ENCODE results near the gene BCS1L. TPM values are rescaled to one million over a fixed set of nuclear protein-coding genes. Genes with fewer than 3 reads are reported as not detected.

The BCS1L gene, protein sequence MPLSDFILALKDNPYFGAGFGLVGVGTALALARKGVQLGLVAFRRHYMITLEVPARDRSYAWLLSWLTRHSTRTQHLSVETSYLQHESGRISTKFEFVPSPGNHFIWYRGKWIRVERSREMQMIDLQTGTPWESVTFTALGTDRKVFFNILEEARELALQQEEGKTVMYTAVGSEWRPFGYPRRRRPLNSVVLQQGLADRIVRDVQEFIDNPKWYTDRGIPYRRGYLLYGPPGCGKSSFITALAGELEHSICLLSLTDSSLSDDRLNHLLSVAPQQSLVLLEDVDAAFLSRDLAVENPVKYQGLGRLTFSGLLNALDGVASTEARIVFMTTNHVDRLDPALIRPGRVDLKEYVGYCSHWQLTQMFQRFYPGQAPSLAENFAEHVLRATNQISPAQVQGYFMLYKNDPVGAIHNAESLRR
- 19.8 and 27.3 TPM in 2 replicates for total RNA-seq

GRCh38 chr2:218659258-218659987 is at the start of gene BCS1L, which contains the start of gene ZNF142:
Gene BCS1L, plus strand, starts transcription at chr2:218659683. Its CDS starts 1,305 bp downstream, at chr2:218660988.
Gene ZNF142, minus strand, starts transcription at chr2:218659623. Its CDS starts 3,194 bp downstream, at chr2:218656429.

DNA sequence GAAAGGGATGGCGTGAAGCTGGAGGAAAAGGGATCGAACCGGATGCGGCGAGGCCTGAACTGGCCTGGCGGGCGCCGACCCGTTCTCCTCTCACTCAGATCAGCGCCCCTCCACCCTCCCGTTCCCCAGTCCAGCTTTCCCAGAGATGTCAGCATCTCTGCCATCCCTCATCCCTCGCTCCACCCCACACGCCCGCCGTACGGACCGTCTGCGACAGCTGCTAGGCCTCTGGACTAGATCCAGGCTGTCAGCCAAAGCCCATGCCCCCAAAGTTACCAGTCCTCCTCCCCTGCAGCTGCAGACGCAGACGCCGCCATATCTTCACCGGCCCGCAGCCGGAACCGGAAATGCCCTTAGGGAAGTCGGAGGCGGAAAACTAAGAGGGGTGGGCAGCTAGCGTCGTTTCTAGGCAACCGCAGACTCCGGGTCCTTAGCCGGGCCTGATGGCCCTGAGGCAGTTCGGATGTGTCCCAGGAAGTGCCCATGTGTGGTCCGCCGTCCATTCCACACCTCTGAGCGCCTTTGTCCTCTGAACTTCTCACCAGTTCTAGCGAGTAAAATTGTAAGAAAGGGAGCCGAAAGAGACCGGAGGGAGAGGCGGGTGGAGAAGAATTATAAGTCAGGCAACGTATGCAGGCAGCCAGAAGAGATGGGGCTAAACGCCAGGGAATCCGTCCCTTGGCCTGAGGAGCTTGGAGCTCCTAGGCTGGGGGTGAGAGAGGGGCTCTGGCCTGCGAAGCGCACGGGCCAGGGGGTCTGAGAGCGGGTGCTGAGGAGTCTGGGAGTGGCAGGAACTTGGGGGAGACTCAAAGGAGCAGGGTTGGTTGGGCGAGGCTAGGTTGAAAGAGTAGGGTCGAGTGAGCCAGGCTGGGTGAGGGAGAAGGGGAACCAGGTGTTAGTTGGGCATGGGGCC is 12.4 kb downstream of the BCS1L start, which contains the start of the genes RNF25 and STK36:
RNF25 (minus strand) TSS at position 349 of the 913 bp plus-strand sequence; CDS start at position 317, 32 bp downstream.
STK36 (plus strand) TSS at position 433 of the 913 bp plus-strand sequence. CDS start 744 bp downstream, outside the sequence.

DNA sequence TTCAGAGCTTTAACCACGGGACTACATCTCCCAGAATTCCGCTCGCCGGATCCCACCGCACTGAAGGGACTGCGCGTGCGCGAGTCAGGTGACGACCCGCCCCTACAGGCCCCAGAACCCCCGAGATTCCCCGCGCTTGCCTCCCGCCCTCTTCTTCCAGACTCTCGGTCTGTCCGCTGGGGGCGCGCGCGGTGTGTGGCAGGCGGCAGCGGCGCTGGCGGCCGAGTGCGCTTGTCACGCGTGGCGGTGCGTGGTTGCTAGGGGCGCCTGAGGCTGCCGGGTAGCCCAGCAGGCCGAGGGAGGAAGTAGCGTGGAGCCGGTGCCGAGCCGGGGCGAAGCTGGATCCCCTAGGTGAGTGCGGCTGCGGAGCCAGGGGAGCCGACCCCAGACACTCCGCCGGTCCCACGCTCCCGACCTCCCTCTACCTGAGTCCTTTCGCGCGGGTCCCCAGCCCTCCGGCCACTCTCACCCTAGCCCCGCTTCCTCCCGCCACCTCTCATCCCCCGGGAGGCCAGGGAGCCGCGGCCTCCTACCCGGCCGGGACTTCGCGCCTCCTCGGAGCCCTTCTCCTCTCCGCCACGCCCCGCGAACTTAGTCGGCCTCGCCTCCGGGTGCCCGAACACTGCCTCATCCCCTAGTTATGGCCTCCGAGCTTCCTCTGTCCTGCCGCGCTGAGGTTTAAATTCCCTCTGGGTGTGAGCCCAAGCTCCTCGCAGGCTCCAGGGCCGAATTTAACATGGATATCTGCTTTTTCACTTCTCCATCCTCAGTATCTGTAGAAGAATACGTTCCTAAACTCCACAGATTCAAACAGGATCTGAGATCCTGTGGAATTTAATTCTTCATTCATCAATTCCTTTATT is 51.4 kb downstream of the BCS1L start, which contains the start of gene TTLL4:
TTLL4 (plus strand) TSS at position 149 of the 863 bp plus-strand sequence. CDS start 26,842 bp downstream, outside the sequence.

Other genes with a start within 250 kb of the BCS1L start
- not detected in 2 replicates for gene VIL1, start 240.6 kb upstream of the BCS1L start, total RNA-seq
- gene USP37, start 91.3 kb upstream of the BCS1L start, total RNA-seq, result 4.2 and 6.5 TPM in 2 replicates
- 38.5 and 49.6 TPM in 2 replicates for gene CNOT9, start 90.8 kb upstream of the BCS1L start, total RNA-seq
- 0.49 and 1.3 TPM in 2 replicates for gene PLCD4, start 51.8 kb upstream of the BCS1L start, total RNA-seq
- 4.9 and 7.9 TPM in 2 replicates for gene ZNF142, start 60 bp upstream of the BCS1L start, total RNA-seq
- gene RNF25, start 12.3 kb downstream of the BCS1L start, total RNA-seq, result 14.4 and 26.9 TPM in 2 replicates
- 20.1 and 21.7 TPM in 2 replicates for gene STK36, start 12.4 kb downstream of the BCS1L start, total RNA-seq
- gene TTLL4, start 51.2 kb downstream of the BCS1L start, total RNA-seq, result 9.9 and 43.9 TPM in 2 replicates
- gene CYP27A1, start 122.5 kb downstream of the BCS1L start, total RNA-seq, result 2.7 and 2.9 TPM in 2 replicates
- not detected in 2 replicates for gene PRKAG3, start 172.1 kb downstream of the BCS1L start, total RNA-seq
- not detected in 2 replicates for gene WNT6, start 200.1 kb downstream of the BCS1L start, total RNA-seq
- not detected in 2 replicates for gene WNT10A, start 221.2 kb downstream of the BCS1L start, total RNA-seq

Data from cardiac atrium fibroblast (primary cell).